SH-SY5Y (cell line): Measurements from ENCODE around the gene SARDH.

Experiments
- GATA2 ChIP-seq: IDR thresholded peaks from 2 replicates; pipeline ENCODE4 v1.6.1; 2011; ENCODE audit warnings: mild to moderate bottlenecking, low read depth, low read length
- GATA3 ChIP-seq: IDR thresholded peaks from 2 replicates; pipeline ENCODE4 v1.6.1; 2011; ENCODE audit warnings: low read depth, mild to moderate bottlenecking, low read length, moderate library complexity

DNA sequence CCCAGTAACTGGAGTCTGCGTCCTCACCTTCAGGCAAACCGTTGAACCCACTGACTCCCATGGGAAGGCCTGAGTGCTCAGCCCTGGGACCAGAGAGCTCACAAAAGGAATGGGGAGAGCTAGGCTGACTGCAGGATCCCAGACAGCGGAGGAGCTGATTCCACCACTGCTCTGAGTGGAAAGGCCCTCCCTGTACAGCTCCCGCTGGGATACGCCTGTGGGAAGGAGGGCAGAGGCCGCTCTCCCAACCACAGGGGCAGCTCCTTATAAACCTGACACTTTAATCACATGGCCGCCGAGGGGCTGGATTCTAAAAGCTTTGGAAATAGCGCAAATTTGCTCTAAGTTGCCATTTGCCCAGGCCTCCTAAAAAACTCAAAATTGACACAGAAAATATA is 64.9 kb downstream of the SARDH start:
- TF ChIP-seq GATA3 (no peak), GATA2 (no peak)
